Neural crest cell (in vitro differentiated cells): ENCODE measurements around the gene PXT1. TPM values are rescaled to one million over a fixed set of nuclear protein-coding genes. Genes with fewer than 3 reads are reported as not detected.

ENCODE experiments used
- total RNA-seq: library from RNA; stranded (reverse); gene quantifications from 2 replicates; pipeline ENCODE4 v1.2.1, GENCODE V29; 2021

The PXT1 gene
- total RNA-seq, 1 donor from 2014 or later: 0.14 TPM

Other genes with a start within 250 kb of the PXT1 start
- 54.1 and 57.3 TPM in 2 replicates for gene BRPF3, start 246.1 kb downstream of the PXT1 start, total RNA-seq
- gene PNPLA1, start 172.8 kb downstream of the PXT1 start, total RNA-seq: not detected in 2 replicates
- not detected in 2 replicates for gene BNIP5, start 106.0 kb downstream of the PXT1 start, total RNA-seq
- not detected in 2 replicates for gene ETV7, start 55.2 kb downstream of the PXT1 start, total RNA-seq
- 48.1 and 52.5 TPM in 2 replicates for gene KCTD20, start 146 bp upstream of the PXT1 start, total RNA-seq
- gene STK38, start 104.6 kb upstream of the PXT1 start, total RNA-seq: 26.8 and 27.7 TPM in 2 replicates
- 611 and 636 TPM in 2 replicates for gene SRSF3, start 151.5 kb upstream of the PXT1 start, total RNA-seq
- gene CDKN1A, start 235.9 kb upstream of the PXT1 start, total RNA-seq: 11.6 and 12.5 TPM in 2 replicates